Thoracic aorta (tissue), 2 donors: ENCODE measurements around the gene TMEM233. TPM values are rescaled to one million over a fixed set of nuclear protein-coding genes. Genes with fewer than 3 reads are reported as not detected.

Experiments
- ATAC-seq: fragments of 150-250 bp; one replicate; pipeline ENCODE4 v1.8.0; 2017; ENCODE audit warnings: low read depth; ENCODE audit not compliant: insufficient number of reproducible peaks, low FRiP score
- DNase-seq: peaks from one replicate; pipeline ENCODE4 v3.0.0-alpha.2; 2020; ENCODE audit warnings: low spot score
- H3K27ac ChIP-seq, 2 donors: fragments of 200-600 bp; sonication (generic); 1 replicate in 1 of 2; 2 replicates in 1 of 2; pipeline ENCODE4 v1.5.1; 2016; ENCODE audit warnings: mild to moderate bottlenecking in 2 of 2, moderate library complexity in 2 of 2
- H3K27me3 ChIP-seq: fragments of 200-600 bp; sonication (generic); replicated peaks from 2 replicates; pipeline ENCODE4 v1.6.0; 2016; ENCODE audit warnings: mild to moderate bottlenecking; ENCODE audit not compliant: insufficient read depth
- H3K36me3 ChIP-seq: fragments of 200-600 bp; sonication (generic); one replicate; pipeline ENCODE4 v1.5.1; 2016
- H3K4me1 ChIP-seq, 2 donors: fragments of 200-600 bp; sonication (generic); 1 replicate in 1 of 2; 2 replicates in 1 of 2; pipeline versions ENCODE4 v1.5.1 to v1.6.0; 2016; ENCODE audit warnings: low read depth in 2 of 2, mild to moderate bottlenecking in 1 of 2; ENCODE audit not compliant: control insufficient read depth in 1 of 2
- H3K4me3 ChIP-seq: fragments of 200-600 bp; sonication (generic); 2 replicates; pipeline ENCODE4 v1.5.1; 2016; ENCODE audit warnings: mild to moderate bottlenecking
- H3K9me3 ChIP-seq: fragments of 200-600 bp; sonication (generic); 2 replicates; pipeline ENCODE4 v1.5.1; 2016
- total RNA-seq, 2 donors: library from RNA; depleted of rRNA; stranded (reverse); fragments of >200 nt; gene quantifications; one replicate each; pipeline versions ENCODE4 v1.1.0 to v1.2.3, GENCODE V29; 2016
- TF ChIP-seq, protein P1 (sequence below): fragments of 200-600 bp; sonication (generic); IDR thresholded peaks from one replicate; pipeline ENCODE4 v1.5.1; 2019; ENCODE audit warnings: antibody characterized with exemption

The TMEM233 gene
- total RNA-seq, 2 donors from 2014 or later, result 2.7 TPM; not detected in 1

DNA sequence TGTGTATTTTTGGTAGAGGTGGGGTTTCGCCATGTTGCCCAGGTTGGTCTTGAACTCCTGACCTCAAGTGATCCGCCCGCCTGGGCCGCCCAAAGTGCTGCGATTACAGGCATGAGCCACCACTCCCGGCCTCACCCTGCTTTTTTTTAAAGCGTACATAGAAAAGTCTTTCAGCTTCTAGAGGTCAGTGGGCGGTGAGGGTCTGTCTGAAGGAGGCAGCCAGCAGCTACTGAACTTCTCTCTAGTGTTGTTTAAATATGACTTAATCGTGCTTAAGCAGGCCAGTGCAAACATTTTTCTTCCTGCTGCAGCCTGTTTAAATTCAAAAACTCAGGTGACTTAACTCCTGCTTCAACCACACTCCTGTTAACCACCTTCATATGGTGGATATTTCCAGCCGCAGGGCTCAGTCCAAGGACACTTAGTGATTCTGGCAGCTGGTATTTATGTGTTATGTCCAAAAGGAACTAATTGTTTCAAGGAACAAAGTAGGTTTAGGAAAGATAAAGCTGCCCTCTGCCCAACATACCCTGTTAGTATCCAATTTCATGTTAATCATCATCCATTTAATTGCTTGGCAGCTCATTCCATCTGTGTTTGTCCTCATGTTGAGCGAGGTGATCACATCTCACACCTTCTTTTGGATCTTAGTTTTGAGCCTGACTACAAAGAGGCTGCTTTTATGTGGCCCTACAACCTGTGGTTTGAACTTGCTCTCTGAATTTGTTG is 76.3 kb downstream of the TMEM233 start:
- no peaks in the 10 kb centered on the region for H3K9me3 ChIP-seq
- peaks cover 28% of the 10 kb centered on the region for H3K36me3 ChIP-seq
- H3K4me1 ChIP-seq, result peaks cover 10 to 21% of the 10 kb centered on the region in 2 donors
- no peak for ATAC-seq
- peak overlapping the region in 1 of 2 donors; percentile 3 for H3K27ac ChIP-seq
- TF ChIP-seq, protein P1, sequence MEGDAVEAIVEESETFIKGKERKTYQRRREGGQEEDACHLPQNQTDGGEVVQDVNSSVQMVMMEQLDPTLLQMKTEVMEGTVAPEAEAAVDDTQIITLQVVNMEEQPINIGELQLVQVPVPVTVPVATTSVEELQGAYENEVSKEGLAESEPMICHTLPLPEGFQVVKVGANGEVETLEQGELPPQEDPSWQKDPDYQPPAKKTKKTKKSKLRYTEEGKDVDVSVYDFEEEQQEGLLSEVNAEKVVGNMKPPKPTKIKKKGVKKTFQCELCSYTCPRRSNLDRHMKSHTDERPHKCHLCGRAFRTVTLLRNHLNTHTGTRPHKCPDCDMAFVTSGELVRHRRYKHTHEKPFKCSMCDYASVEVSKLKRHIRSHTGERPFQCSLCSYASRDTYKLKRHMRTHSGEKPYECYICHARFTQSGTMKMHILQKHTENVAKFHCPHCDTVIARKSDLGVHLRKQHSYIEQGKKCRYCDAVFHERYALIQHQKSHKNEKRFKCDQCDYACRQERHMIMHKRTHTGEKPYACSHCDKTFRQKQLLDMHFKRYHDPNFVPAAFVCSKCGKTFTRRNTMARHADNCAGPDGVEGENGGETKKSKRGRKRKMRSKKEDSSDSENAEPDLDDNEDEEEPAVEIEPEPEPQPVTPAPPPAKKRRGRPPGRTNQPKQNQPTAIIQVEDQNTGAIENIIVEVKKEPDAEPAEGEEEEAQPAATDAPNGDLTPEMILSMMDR, result no peak
- H3K4me3 ChIP-seq, result no peak overlapping the region
- no peaks in the 10 kb centered on the region for H3K27me3 ChIP-seq
- DNase-seq, result no peak

- Histone ChIP-seq H3K4me3 (no peak overlapping the region), H3K36me3 (peaks cover 38% of the 10 kb centered on the region), H3K9me3 (no peaks in the 10 kb centered on the region), H3K27me3 (no peaks in the 10 kb centered on the region), H3K27ac (no peak overlapping the region), H3K4me1 (peaks cover 10 to 21% of the 10 kb centered on the region in 2 donors)
- ATAC-seq, result no peak
- TF ChIP-seq, protein P1, result no peak
- DNase-seq, result no peak
Observed at GRCh38 chr12:119671070-119671469, 77.5 kb downstream of the TMEM233 start.

- ATAC-seq (no peak), DNase-seq (no peak)
- H3K36me3 ChIP-seq, result peaks cover 48% of the 10 kb centered on the region
- no peak overlapping the region for H3K4me3 ChIP-seq
- peaks cover 2 to 15% of the 10 kb centered on the region in 2 donors for H3K4me1 ChIP-seq
- TF ChIP-seq, protein P1, result no peak
- no peaks in the 10 kb centered on the region for H3K27me3 ChIP-seq
- no peak overlapping the region for H3K27ac ChIP-seq
- no peaks in the 10 kb centered on the region for H3K9me3 ChIP-seq
Observed at GRCh38 chr12:119672194-119672593, 78.6 kb downstream of the TMEM233 start.

GRCh38 chr12:119673634-119674033 is 80.1 kb downstream of the TMEM233 start:
- Histone ChIP-seq H3K27ac (peak overlapping the region in 1 of 2 donors; percentile 38), H3K36me3 (peaks cover 52% of the 10 kb centered on the region), H3K9me3 (no peaks in the 10 kb centered on the region), H3K27me3 (no peaks in the 10 kb centered on the region), H3K4me3 (no peak overlapping the region), H3K4me1 (peaks cover 0 to 12% of the 10 kb centered on the region in 2 donors)
- no peak for DNase-seq
- ATAC-seq, result no peak
- TF ChIP-seq, protein P1, result no peak

DNA sequence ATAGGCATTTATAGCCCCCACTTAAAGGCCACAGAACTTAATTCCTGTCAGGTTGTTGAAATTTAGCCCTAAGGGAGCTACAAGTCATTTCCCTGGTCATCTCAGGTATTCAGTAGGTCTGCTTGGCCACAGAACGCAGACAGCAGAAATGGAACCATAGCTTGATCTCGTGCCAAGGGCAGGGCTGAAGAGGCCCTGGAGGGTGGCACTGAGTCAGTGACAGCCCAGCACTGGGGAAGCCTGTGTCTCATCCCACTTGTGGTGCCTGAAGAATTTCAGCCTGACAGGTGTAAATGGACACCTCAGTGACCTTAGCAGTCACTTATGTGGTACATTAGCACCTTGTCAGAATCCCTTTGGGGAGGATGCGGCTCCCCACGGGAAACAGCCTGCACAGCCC is 81.0 kb downstream of the TMEM233 start:
- TF ChIP-seq, protein P1, result no peak
- DNase-seq (no peak), ATAC-seq (no peak)
- no peaks in the 10 kb centered on the region for H3K27me3 ChIP-seq
- H3K27ac ChIP-seq, result peak overlapping the region in 1 of 2 donors; percentile 19
- no peak overlapping the region for H3K4me3 ChIP-seq
- H3K36me3 ChIP-seq, result peaks cover 57% of the 10 kb centered on the region
- no peaks in the 10 kb centered on the region for H3K9me3 ChIP-seq
- H3K4me1 ChIP-seq, result peaks cover 0 to 10% of the 10 kb centered on the region in 2 donors
